ENCODE measurements around the gene TRIM42.

TRIM42 gene

DNA sequence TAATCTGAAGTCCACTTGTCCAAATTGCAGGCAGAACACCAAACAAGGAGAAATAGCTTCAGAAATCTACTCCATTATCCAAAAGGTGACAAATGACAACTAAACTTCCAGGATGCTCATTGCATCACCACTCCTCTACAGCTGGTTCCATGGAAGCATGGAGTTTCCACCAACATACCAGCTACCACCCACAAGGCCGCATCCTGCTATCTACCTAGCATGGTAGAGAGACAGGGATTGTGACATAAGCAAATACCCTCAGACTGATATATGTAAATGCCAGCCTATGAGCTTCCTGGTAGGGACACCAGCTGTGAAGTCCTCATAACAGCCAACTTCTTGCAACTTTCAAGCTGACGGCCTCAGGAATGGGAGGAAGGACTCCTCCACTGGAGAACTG, at the start of gene TRIM42:
TRIM42 (plus strand) TSS at position 301 of the 400 bp plus-strand sequence. CDS start 166 bp downstream, outside the sequence.
- no peak for DNase-seq

DNA sequence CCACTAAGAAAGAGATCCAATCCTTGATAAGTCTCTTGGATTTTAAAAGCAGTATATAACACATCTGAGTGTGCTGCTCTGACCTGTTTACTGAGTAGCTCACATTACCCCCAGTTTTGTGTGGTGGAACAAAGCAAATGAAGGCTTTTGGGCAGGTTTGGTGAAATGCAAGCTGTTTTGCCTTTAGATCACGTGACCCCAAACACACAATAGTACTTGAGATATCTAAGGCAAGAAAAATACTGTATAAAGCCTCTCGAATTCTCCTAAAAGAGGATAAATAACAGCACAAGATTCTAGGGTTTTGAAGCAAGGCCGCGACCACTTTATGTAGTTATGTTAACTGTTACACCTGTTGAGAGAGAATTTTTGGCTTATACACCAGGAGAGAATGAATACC, 49.3 kb upstream of the TRIM42 start:
- DNase-seq = no peak

DNA sequence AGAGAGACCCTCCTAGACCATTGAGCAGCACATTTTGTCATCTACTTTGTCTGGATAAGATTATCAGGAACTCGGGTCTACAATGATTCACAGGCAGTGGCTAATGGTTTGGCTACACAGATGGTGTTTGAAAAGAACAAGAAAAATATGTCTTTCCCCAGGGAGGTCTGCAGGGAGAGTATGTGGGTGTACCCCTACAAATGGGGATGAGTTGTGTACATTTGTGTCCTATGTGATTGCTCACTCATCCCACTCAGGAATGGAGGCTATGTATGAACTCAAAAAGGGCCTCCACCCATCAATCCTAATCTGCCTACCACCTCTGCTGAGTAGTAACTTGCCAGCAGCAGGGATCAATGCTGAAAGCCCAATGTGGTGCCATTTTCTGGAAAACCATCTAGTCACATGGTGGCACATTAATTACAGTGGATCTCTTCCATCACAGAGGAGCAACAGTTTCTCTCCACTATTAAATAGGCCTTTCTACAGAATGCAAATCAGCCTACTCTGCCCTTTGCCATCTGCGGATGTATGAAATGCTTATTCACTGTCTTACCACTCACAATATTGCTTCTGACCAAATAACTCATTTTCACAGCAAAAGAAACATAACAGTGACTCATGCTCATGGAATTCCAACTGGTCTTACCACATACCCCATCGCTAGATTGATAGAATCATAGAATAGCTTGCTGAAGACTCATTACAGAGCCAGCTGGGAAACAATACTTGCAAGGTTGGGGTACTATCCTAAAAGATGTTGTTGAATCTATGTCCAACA, 48.3 kb upstream of the TRIM42 start:
- peak; percentile 67 for DNase-seq

GRCh38 chr3:140630366-140630765, 47.5 kb upstream of the TRIM42 start:
- DNase-seq = no peak

DNA sequence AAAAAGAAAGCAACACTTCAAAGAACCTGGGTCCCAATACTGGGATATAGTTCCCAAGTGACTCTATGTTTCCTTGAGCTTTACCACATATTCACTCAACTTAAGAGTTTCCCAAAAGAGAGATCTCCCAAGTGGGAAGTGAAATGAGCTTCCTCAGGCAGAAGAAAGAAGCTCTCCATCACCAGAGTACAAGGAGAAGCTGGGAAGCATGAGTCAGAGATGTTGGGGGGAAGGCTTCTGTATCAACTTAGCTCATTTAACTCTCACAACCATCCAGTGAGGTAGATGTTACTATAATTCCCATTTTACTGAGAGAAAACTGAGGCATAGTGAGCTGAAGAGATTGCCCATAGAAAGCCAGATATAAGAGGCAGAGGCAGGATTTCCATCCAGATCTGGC, 47.0 kb upstream of the TRIM42 start:
- DNase-seq = no peak

DNA sequence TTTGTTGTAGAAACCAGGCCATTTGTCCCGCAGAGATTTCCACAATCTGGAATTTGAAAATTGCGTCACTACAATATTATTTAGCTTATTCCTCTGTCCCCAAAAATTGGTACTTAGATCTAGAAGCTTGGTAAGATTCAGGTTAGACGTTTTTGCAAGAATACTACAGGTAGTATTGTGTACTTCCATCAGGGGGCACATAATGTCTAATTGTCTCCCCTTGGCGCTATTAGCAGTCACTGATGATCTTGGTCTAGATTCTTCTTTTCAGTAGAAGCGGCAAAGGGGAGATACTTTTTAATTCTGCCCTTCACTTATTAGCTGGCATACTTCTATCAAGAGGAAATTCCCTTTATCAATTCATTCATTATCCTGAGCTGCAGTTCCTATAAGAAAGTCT, 42.6 kb upstream of the TRIM42 start:
- no peak for DNase-seq

DNA sequence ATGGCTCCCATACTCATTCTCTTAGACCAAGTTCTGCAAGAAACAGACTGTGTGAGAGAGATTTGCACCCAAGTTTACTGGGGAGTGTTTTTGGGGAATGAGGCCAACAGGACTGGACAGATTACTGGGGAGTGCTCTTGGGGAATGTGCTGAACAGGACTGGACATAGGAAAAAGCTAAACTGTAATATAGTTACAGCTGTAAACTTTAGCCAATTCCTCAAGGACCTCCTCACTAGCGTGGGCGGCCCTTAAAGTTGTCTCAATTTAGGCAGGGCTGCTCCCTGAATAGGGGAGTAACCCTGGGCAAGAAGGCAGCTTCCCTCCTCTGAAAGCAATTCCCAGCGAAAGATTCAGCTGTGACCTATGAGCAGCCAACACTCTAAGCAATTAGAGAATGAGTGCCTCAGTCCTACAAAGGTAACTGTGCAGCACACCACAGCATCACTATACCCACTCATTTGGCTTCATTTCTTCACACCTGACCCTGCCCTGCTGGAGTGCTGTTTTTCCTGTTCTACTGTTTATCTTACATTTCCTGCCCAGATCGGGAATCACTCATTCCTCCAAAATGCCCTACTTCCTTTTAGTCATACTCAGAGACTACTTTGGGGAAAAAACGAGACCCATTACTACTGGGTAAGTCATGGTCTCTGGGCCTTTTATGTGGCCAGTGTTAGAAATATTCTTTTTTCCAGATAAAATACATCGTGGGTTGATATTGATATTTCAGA, 41.3 kb upstream of the TRIM42 start:
- no peak for DNase-seq

GRCh38 chr3:140651287-140651686, 26.6 kb upstream of the TRIM42 start:
- no peak for DNase-seq

DNA sequence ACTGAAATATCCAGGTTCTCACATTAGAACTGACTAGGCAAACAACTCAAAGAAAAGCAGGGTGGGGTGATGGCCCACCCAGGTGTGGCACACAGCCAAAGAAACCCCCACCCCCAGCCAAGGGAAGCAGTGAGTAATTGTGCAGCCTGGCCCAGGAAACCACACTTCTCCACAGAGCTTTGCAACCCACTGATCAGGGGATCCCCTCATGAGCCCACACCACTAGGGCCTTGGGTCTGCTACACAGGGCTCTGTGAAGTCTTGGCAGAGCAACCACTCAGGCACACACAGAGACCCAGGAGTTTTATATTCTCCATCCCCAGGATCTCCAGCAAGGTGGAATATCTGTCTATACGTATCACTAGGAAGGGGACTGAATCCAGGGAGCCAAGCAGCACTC, 22.2 kb upstream of the TRIM42 start:
- DNase-seq = no peak

- no peak for DNase-seq
Observed at GRCh38 chr3:140664111-140664510, 13.8 kb upstream of the TRIM42 start.

DNA sequence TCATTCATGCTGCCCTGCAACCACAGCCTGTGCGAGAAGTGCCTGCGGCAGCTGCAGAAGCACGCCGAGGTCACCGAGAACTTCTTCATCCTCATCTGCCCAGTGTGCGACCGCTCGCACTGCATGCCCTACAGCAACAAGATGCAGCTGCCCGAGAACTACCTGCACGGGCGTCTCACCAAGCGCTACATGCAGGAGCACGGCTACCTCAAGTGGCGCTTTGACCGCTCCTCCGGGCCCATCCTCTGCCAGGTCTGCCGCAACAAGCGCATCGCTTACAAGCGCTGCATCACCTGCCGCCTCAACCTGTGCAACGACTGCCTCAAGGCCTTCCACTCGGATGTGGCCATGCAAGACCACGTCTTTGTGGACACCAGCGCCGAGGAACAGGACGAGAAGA, 4.7 kb downstream of the TRIM42 start:
- no peak for DNase-seq

DNA sequence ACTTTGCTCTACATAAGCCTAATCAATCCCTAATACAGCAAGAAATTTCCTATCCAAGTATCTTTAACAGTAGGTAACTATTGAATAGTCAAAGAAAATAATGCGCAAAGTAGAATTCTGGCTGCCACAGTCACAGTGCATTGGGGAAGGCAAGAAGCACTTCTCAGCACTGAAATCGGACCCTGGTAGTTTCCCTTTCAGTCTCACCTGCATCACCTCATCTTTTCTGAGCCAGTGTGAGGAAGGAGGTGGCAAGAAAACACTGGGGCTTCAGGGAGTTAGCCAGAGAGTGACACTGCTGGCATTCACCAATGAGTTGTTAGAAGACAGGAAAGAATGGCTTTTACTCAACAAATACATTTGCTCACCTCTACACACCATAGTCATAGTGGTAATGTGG, 8.3 kb downstream of the TRIM42 start:
- DNase-seq = no peak

- no peak for DNase-seq
Observed at GRCh38 chr3:140686948-140687347, 9.1 kb downstream of the TRIM42 start.

DNA sequence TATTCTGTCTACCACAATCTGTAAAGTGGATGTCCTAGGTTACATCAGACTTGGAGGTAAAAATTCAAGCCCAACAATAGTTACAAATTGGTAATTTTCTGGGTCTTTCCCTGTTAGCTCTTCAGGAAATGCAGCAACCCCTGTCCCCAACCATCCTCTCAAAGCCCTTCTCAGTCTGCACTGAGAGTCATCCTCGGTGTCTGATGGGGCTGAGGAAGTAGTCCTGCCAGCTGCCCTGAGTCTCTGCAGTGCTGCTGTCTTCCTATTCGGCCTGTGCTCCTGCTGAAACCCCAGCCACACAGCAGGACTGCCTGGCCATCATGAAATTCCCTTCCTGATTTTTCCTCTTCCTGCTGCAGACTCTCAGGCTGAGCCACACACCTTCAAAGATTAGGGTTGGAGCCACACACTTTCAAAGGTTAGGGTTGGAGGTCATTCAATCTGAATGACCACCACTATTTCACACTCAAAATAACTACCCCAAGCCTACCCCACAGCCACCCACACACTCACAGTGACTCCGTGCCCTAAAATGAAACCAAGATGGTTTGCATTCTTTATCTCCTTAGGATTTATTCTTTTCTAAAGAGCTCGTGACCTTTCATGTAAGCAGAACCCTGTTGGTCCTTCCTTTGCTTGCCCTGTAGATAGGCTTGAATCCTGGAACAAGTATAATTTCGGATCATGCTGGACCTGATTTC, 17.6 kb downstream of the TRIM42 start:
- no peak for DNase-seq

GRCh38 chr3:140699516-140700231, 21.8 kb downstream of the TRIM42 start:
- no peak for DNase-seq

GRCh38 chr3:140702281-140702680, 24.4 kb downstream of the TRIM42 start:
- DNase-seq = no peak

GRCh38 chr3:140703496-140703895, 25.6 kb downstream of the TRIM42 start:
- DNase-seq = no peak

- DNase-seq = no peak
Observed at GRCh38 chr3:140704733-140705132, 26.9 kb downstream of the TRIM42 start.

GRCh38 chr3:140705954-140706353, 28.1 kb downstream of the TRIM42 start:
- no peak for DNase-seq

GRCh38 chr3:140706360-140706759, 28.5 kb downstream of the TRIM42 start:
- DNase-seq = no peak

DNA sequence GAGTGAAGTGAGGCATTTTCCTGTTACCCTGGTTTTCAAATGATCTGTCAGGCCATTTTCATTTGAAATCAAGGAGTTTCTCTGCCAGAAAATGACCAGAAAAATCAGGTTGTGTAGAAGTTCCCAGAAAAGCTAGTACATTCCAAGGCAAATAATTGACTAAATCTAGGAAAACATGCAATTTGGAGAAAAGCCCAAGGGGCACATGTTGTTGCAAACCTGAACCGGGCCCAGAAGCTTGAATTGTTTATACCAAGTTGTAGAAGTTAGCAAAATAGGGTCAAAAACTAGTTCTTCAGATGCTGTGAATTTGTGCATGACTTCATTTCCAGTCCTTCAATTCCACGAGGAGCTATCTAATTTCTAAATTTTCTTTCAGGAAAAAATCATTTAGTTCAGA, 31.0 kb downstream of the TRIM42 start:
- no peak for DNase-seq

DNA sequence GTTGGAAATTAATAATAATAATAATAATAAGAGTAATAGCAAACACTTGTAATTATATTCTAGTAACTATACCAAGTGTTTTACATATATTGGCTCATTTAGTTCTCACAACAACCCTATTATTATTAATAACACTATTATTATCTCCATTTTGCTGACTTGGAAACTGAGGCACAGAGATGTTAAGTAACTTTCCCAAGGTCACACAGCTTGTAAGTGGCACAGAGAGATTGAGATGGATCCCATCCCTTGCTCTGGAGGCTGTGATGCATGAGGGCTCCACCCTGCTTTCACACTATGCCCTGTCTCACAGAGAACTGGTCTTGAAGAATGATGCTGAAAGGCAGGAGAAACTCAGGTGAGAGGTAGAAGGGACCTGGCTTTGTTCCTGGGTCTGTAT, 31.9 kb downstream of the TRIM42 start:
- no peak for DNase-seq

GRCh38 chr3:140710711-140711389, 33.0 kb downstream of the TRIM42 start:
- DNase-seq = no peak
